Activated CD4-positive, CD25-positive, alpha-beta regulatory T cell treated with anti-CD3 and anti-CD28 coated beads, Interleukin-2, amount 50 U/mL, for 24 hours (primary cell): ENCODE data around the gene RET.

Source experiments
- ATAC-seq, 2 donors: fragments of 150-1000 bp; cut with Tn5 transposase; one replicate each; pipeline ENCODE4 v1.10.0; 2021; ENCODE audit warnings: mild to moderate bottlenecking in 1 of 2, moderate library complexity in 1 of 2

Gene RET

DNA sequence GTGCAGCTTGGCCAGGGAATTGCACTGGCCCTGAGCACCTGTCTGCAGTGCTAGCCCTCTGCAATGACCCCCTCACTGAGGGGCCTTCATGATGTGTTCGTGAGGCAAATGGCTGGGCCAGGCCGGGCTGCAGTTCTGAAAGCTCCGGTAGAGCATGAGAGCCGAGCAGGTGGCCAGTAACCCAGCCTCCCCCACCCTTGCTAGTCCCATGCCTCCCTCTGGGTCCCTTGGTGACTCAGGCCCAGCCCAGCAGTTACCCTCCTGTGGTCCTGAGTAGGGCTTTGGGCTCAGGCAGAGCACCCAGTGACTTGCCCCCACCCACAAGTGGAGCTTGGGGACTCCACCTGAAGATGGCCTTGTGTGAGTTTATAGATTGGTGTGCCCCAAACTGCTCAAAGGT, 45.2 kb downstream of the RET start:
- no peak for ATAC-seq

DNA sequence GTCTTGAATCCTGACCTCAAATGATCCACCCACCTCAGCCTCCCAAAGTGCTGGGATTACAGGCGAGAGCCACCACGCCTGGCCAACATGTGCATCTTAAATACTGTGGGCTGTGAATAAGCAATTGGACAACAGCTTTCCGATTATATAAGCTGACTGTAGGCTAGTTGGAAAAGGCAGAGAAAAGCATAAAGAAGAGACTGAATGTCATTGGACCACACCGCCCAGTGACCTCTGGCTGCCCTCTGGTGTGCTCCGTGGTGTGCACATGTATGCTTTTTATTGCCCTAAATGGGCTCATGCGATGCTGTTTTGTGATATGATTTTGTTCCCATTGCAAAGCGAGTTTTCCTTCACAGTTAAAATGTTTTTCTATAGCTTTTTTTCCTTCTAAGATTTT, 46.0 kb downstream of the RET start:
- no peak for ATAC-seq

DNA sequence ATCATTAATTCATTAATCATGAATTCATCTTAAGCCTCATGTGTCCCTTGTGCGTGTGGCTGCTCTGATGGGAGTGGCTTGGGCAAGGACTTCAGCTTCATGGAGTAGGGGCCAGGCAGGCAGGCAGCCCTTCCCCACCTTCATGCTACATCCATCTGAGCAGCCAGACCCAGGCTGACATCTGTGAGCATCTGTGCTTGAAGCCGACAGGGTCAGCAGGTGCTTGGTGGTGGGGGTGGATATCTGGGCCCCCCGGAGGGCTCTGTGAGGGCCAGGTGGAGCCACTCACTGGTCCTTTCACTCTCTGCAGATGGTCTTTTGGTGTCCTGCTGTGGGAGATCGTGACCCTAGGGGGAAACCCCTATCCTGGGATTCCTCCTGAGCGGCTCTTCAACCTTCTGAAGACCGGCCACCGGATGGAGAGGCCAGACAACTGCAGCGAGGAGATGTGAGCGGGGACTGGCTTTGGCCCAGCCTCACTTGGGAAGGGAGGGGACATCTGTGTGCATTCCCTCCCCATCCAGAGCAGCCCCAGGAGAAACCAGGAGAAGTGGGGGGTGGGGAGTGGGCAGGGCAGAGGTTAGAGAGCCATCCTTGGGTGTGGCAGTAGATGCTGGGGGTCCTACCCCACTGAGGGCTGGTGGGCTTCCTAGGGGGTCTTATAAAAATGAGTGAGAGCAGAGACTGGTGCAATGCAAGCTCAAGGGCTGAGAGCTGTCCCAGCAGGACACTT, 46.7 kb downstream of the RET start:
- no peak for ATAC-seq

DNA sequence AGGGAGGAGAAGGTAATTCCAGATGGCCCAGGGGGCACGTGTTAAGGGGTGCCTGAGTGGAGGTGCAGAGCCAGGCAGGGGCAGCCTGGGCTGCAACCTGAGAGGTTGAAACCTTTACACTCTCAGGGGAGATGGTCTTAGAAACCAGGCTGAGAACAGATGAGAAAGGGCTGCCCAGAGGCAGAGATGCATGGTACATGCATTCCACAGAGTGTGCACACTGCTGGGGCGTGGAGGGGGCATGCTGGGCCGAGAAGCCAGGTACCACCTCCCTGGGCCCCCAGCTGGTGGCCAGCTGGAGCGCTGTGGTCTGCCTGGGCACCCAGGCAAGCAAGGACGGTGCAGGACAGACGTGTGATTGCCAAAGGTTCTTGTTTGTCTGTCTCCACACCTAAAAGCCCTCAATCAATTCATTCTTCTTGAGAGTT, 47.2 kb downstream of the RET start:
- ATAC-seq: no peak

DNA sequence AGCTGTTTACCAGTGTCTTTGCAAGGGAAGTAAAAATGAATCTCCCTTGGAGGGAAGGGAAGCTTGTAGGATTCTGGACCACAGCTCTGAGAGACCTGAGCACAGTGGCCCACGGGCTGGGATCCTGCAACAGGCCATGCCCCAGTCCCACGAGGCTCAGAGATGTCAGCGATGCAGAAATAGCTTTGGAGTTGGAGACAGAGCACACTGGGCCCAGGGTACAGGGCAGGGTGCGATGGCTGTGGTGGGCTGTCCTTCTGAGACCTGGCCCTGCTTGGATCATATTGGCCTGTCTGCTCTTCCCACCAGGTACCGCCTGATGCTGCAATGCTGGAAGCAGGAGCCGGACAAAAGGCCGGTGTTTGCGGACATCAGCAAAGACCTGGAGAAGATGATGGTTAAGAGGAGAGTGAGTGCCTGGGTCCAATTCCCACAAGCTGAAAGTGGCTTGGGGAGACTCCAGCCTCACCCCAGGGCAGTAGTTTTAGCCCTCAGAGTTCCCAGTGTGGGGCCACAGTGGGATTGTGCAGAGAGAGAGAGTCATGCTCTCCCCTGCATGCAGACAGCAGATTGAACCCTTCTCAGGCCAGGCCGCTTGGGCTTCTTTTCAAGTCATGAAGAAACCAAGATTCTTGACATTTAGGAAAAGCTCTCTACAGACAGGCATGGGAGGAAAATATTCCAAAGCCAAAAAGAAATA, 47.9 kb downstream of the RET start:
- ATAC-seq: no peak

DNA sequence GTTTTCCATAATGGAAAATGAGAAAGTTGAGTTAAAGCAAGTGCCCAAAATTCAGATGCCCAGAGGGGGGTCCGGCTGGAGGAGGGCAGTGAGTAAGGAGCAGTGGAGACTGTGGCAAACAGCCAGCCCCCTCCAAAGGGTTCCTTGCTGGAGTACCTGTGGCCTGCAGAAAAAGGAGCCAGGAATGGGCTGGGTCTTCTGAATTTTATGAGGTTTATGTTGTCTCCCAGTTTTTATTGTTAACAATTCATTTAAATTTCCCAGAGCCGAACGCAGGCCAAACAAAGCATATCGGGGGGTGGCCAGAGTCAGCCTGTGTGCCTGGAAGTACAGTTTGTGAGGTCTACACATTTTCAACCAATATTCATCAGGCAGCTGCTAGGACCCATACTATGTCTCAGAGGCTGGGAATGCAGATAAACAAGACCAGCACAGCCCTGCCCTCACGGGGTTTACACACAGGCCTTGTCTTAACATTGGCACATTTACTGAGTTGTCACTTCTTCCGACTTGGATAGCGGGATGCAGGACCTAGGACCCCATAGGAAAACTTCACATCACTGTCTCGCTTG, 48.5 kb downstream of the RET start:
- ATAC-seq: no peak

DNA sequence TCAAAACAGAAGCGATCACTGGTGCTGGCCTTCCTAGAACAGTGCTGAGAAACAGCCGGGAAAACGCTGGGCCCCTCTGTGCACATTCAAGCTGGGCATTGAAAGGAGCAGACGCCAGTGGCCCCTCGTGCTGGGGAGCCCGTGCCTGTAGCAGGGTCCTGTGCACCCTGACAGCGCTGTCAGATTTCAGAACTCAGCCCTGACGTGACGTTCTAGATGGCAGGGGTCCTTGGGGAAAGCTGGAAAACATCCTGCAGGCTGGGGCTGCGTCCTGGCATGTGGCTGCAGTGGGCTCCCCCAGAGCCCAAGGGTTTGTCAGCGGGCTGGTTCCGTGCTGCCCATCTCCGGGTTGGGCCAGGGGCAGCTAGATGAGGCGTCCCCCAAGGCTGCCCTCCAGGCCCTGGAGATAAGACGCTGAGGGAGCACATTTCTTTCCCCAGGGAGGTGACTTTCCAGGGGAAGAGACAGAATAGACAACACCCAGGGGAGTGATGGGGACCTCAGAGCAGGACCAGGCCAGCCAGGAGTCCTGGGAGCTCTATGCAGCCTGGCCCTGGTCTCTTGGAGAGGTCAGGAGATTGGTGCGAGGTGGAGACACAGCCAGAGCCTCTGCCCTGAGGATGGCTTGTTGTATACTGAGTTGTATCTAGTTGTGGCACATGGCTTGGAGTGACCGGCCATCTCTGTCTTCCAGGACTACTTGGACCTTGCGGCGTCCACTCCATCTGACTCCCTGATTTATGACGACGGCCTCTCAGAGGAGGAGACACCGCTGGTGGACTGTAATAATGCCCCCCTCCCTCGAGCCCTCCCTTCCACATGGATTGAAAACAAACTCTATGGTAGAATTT, 49.2 kb downstream of the RET start:
- no peak for ATAC-seq

DNA sequence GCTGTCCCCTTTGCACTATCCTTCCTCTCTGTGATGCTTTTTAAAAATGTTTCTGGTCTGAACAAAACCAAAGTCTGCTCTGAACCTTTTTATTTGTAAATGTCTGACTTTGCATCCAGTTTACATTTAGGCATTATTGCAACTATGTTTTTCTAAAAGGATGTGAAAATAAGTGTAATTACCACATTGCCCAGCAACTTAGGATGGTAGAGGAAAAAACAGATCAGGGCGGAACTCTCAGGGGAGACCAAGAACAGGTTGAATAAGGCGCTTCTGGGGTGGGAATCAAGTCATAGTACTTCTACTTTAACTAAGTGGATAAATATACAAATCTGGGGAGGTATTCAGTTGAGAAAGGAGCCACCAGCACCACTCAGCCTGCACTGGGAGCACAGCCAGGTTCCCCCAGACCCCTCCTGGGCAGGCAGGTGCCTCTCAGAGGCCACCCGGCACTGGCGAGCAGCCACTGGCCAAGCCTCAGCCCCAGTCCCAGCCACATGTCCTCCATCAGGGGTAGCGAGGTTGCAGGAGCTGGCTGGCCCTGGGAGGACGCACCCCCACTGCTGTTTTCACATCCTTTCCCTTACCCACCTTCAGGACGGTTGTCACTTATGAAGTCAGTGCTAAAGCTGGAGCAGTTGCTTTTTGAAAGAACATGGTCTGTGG, 50.0 kb downstream of the RET start:
- ATAC-seq: peak in 1 of 2 donors; percentile 47

DNA sequence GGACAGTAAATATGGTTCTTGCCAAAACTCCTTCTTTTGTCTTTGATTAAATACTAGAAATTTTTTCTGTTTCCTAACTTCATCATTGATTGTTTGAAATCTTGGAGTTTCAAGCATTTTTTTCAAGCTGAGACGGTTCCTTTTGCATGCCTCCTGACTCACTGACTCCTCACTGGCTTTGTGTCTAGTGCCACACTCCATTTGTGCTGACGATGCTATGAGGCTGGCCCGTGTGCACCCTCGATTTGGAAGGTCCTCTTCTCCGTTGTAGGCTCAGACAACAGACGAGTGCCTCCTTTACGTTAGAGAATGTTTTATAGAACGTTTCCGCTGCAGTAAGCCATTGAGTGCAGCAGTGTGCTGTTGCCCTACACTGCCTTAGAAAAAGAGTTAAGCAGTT, 50.6 kb downstream of the RET start:
- ATAC-seq: no peak

DNA sequence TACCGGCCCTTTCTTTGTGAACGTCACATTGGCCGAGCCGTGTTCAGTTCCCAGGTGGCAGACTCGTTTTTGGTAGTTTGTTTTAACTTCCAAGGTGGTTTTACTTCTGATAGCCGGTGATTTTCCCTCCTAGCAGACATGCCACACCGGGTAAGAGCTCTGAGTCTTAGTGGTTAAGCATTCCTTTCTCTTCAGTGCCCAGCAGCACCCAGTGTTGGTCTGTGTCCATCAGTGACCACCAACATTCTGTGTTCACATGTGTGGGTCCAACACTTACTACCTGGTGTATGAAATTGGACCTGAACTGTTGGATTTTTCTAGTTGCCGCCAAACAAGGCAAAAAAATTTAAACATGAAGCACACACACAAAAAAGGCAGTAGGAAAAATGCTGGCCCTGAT, 51.5 kb downstream of the RET start:
- ATAC-seq: no peak

DNA sequence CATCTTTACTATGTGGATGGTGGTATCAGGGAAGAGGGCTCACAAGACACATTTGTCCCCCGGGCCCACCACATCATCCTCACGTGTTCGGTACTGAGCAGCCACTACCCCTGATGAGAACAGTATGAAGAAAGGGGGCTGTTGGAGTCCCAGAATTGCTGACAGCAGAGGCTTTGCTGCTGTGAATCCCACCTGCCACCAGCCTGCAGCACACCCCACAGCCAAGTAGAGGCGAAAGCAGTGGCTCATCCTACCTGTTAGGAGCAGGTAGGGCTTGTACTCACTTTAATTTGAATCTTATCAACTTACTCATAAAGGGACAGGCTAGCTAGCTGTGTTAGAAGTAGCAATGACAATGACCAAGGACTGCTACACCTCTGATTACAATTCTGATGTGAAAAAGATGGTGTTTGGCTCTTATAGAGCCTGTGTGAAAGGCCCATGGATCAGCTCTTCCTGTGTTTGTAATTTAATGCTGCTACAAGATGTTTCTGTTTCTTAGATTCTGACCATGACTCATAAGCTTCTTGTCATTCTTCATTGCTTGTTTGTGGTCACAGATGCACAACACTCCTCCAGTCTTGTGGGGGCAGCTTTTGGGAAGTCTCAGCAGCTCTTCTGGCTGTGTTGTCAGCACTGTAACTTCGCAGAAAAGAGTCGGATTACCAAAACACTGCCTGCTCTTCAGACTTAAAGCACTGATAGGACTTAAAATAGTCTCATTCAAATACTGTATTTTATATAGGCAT, 52.3 kb downstream of the RET start:
- peak; percentile 55 to 60 for ATAC-seq

DNA sequence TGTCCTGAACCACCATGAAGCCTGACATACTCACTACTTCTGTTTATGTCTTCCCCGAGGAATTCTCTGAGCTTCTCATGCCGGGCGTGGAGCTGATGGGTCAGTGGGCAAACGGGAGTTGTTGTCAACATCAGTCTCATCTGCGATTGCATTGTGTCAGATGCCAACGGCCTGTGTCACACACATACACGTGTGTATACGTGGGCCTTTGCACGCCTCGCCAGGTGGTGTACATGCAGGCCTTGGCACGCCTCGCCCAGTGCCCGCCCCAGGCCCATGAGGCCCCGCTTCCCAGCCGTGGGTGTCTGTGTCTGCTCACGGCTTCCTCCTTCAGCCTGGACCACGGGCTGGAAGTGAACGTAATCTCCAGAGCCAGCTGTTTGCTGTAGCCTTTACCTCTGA, 53.9 kb downstream of the RET start:
- no peak for ATAC-seq

DNA sequence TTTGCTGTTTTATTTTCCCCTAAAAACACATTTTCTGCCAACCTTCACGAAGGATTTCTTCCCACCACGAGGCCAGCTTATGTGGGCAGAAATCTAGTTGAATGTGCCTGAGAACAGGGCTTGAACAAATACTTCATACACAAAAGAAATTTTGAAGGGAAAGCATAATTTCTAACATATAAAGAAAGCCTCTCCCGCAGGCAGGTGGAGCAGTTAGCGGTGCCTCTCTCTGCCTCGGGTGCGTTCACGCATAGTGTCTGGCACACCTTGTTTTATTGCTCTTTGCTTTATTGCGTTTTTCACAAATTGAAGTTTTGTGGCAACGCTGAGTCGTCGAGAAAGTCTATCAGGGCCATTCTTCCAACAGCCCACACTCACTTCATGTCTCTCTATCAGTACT, 54.4 kb downstream of the RET start:
- ATAC-seq: no peak

DNA sequence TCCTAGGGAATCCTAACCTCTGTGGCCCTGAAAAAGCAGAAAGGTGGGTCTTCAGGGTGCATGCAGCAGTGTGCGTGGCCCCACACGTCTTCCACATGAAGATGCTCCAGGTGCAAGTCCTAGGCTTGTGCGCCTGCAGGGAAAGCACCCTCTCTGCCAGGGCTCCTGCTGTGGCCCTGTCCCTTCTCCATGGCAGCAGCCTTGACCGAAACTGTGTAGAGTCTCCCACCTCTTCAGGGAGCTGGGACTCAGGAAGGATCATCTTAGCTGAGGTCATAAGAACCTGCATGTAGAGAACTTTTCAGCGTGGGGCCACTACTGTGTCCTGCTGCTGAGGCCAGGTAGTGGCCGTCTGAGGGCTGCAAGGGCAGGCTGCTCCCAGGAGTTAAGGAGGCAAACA, 55.0 kb downstream of the RET start:
- no peak for ATAC-seq

DNA sequence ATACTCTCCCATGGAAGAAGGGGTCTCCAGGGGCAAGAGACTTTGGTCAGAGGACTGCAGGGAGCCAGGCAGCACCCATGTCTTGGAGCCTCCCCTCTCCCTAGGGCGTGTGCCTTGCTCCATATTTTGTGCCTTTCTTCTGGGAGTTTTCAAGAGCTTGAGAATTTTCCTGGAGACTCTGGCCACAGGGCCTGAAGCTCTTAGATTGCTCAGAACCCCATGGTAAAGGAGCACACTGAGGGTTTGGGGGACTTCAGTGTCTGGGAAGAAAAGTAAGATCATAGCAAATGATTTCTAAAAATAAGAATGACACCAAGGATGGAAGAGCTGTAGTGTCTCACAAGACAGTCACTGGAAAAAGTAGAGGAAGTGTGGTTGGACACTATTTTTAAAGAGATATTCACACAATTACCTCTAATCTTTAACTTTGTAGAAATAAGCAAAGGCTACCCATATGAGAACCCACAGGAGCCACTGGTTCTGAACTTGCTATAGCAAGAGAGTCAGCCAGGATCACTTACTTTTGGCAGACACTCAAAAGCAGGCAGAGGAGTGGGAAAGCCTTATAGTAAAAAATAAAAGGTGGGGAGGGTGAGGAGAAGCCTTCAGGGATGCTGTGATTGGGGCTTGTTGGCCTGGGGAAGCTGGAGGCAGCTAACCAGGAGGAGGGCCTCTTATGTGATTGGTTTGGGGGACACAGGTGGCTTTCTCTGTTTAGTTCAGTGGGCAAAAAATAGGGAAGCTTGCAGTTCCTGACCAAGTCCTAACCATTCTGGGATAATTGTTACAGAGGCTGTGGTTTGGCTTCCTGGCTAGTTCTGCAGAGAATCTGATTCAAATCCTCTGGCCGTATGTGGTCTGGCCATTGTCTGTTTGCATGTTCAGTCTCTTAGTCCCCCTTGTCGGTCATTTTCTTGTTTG, 56.3 kb downstream of the RET start:
- ATAC-seq: no peak

DNA sequence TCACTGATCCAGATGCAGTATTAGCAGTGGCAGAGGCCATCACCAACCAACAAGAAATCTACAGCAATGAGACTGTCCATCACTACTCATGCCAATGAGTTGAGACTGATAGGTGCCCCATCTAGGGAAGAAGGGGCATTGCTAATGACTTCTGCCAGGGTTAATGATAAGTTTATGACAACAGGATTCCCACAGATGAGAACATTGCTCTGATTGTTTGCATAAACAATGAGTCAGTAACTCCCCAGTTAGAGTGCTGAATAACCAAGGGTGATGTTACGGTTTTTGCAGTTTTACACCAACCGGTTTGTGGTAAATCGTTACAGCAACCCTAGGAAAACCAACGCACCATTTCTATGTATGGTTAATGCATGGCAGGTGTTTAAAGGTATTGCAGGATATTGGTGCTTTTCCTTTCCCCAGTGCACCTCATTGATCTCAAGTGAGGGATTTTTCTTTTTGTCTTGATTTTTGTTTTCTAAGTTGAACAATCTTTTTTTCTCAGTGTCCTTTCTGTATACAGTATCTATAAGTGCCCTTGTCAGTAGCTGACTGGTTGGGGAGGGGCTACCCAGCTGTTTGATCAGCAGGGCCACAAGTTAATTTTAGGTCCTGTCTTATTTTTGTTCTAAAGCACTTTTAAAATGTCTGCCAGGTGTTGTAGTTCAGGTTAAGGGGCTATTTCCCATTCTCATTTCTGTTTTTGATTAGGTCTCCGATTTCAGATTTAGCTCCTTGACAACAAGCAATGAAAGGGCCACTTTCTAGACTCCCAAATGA, 57.4 kb downstream of the RET start:
- ATAC-seq: no peak

DNA sequence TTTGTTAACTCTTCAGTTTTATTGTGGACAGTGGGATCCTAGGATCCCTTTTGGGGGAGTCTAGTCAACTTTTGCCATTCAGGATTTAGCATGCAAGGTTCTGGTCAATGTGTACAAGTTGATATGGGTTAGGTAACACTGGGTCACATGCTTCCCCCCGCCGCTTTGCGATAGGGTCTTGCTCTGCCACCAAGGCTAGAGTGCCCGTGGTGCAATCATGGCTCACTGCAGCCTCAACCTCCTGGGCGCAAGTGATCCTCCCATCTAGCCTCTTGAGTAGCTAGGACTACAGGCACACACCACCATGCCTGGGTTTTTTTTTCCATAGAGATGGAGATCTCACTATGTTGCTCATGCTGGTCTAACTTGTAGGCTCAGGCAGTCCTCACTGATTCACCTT, 58.2 kb downstream of the RET start:
- no peak for ATAC-seq

DNA sequence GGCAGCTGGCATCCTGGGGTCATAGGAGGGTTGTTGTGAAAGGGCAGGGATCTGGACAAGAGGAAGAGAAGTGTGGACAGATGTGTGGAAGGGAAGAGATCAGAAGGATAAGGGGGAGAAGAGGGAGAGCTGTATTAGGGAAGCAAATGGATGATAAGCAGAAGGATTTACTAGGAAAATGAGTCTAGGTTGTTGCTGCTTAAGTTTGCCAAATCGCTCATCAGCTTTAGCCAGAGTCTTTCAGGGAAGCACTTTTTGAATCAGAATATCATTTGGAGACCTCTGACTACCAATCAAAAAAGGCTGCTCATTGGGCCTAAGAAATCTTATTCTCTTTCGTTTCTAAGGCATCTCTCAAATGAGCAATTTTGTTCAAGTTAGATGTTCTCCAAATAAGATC, 58.8 kb downstream of the RET start:
- no peak for ATAC-seq

DNA sequence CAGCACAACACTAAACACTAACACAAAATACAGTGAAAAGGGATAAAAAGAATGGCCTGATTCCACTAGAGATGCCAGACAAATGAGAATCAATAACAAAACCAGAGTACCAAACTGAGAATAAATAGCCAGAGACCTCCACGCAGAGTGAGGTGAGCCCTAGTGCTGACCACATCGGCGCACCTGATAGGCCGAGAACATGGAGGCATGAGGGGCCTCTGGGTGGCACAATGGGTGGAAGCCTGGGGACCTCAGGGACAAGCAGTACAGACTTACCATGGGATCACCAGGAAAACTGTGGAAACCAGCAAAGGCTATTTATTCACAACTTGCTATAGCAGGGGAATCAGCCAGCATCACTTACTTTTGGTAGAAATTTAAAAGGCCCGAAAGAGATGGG, 59.6 kb downstream of the RET start:
- ATAC-seq: no peak
